Activated CD4-positive, alpha-beta T cell treated with anti-CD3 and anti-CD28 coated beads, Interleukin-2, amount 50 U/mL, for 48 hours (primary cell): ENCODE results near the gene IKBKG.
"Not testable (repeated sequence)": the region's sequence is repeated elsewhere in the genome, so short reads cannot be mapped to it uniquely, and the experiment has no call there.

Experiments
- DNase-seq, 2 experiments: peaks; one replicate each; pipeline ENCODE4 v3.0.0-alpha.2; 2020

The IKBKG gene

GRCh38 chrX:154547245-154548027, at the start of gene IKBKG:
Gene IKBKG (plus strand): TSS chrX:154547620. CDS start chrX:154552003, 4,383 bp downstream.
- DNase-seq: peak; percentile 85 to 89

- DNase-seq: not testable (repeated sequence)
Observed at GRCh38 chrX:154501423-154501822, 46.0 kb upstream of the IKBKG start.

GRCh38 chrX:154502098-154502497, 45.3 kb upstream of the IKBKG start:
- DNase-seq: no peak

- DNase-seq: no peak
Observed at GRCh38 chrX:154502989-154503388, 44.4 kb upstream of the IKBKG start.

- DNase-seq: no peak
Observed at GRCh38 chrX:154505734-154506133, 41.7 kb upstream of the IKBKG start.

GRCh38 chrX:154506483-154507332, 40.7 kb upstream of the IKBKG start:
- no peak for DNase-seq

- no peak for DNase-seq
Observed at GRCh38 chrX:154507673-154508383, 39.6 kb upstream of the IKBKG start.

GRCh38 chrX:154508384-154508745, 39.1 kb upstream of the IKBKG start:
- DNase-seq: no peak

GRCh38 chrX:154509455-154509854, 38.0 kb upstream of the IKBKG start:
- DNase-seq: no peak

- DNase-seq: no peak
Observed at GRCh38 chrX:154511761-154512160, 35.7 kb upstream of the IKBKG start.

- DNase-seq: no peak
Observed at GRCh38 chrX:154512879-154513553, 34.4 kb upstream of the IKBKG start.

- no peak for DNase-seq
Observed at GRCh38 chrX:154513716-154514115, 33.7 kb upstream of the IKBKG start.

GRCh38 chrX:154515090-154515965, 32.1 kb upstream of the IKBKG start:
- DNase-seq: peak; percentile 10 to 36

- peak; percentile 93 for DNase-seq
Observed at GRCh38 chrX:154515966-154516655, 31.3 kb upstream of the IKBKG start, which contains the start of gene FAM3A. Gene FAM3A (minus strand): TSS chrX:154516232. CDS start chrX:154515772, 460 bp downstream.

- no peak for DNase-seq
Observed at GRCh38 chrX:154516656-154517100, 30.7 kb upstream of the IKBKG start.

- no peak for DNase-seq
Observed at GRCh38 chrX:154517101-154517781, 30.2 kb upstream of the IKBKG start.

GRCh38 chrX:154519389-154519788, 28.0 kb upstream of the IKBKG start:
- no peak for DNase-seq

GRCh38 chrX:154525606-154526490, 21.6 kb upstream of the IKBKG start:
- DNase-seq: no peak
